DMS153 (cell line): ENCODE data around the gene MPZL3.
A peak's percentile ranks its signal among the peaks of the same experiment; 100 is the strongest.
"Not testable (repeated sequence)": the region's sequence is repeated elsewhere in the genome, so short reads cannot be mapped to it uniquely, and the experiment has no call there.

ENCODE experiments used
- DNase-seq: peaks from one replicate; lab custom pipeline; 2025; lab: John Stamatoyannopoulos, UW

Gene MPZL3

GRCh38 chr11:118212131-118212725 is 39.9 kb downstream of the MPZL3 start:
- DNase-seq, result no peak

DNA sequence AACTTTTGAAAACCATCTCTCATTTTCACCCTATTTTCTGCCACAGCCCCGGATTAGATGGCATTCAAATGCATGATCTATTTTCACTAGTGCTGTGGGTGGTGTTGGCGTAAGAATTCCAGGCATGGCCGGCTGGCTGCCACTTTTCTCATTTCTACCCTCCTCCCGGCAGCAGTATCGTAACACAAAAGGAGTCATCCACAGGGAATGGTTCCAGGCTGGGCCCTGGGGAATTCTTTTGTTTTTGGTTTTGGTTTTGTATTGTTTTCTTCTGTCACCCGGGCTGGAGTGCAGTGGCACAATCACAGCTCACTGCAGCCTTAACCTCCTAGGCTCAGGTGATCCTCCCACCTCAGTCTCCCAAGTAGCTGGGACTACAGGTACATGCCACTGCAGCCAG is 41.2 kb downstream of the MPZL3 start:
- no peak for DNase-seq

DNA sequence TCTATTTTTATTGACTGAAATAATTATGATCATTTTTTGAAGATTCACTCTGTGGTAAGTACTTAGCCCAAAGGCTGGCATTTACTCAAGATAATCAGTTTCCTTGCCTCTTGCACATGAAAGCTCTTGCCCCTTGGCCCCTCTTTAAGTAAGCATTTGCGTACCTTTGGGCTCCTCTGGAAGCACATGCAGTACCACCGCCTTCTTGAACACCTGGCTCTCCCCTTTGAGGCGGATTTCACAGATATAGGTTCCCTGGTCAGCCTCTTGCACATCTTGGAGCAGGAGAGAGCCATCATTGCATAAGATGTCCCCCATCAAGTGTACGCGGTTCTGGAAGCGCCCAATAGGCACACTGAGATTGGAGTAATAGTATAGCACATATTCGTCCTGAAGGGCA is 41.8 kb downstream of the MPZL3 start:
- DNase-seq, result no peak

- no peak for DNase-seq
Observed at GRCh38 chr11:118209033-118209432, 43.1 kb downstream of the MPZL3 start.

DNA sequence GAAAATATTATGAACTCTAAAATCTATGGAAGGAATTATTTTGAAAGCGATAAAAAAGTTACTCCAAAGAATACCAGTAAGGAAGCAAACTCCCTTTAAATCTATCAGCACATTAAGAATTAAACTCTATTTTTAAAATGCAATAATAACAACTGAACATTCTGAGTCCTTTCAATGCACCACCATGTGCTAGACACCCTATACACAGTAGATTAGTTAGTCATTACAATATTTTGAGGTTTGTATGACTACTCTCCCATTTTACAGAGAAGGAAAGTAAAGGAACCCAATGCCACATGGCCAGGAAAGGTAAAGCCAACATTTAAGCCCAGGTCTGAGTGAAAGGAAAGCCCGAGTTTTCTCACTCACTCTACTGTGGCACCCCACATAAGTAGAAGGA is 45.1 kb downstream of the MPZL3 start:
- no peak for DNase-seq

GRCh38 chr11:118206391-118207031 is 45.7 kb downstream of the MPZL3 start:
- DNase-seq, result no peak

- DNase-seq, result no peak
Observed at GRCh38 chr11:118205606-118206378, 46.4 kb downstream of the MPZL3 start.

GRCh38 chr11:118202599-118203422 is 49.4 kb downstream of the MPZL3 start:
- no peak for DNase-seq

DNA sequence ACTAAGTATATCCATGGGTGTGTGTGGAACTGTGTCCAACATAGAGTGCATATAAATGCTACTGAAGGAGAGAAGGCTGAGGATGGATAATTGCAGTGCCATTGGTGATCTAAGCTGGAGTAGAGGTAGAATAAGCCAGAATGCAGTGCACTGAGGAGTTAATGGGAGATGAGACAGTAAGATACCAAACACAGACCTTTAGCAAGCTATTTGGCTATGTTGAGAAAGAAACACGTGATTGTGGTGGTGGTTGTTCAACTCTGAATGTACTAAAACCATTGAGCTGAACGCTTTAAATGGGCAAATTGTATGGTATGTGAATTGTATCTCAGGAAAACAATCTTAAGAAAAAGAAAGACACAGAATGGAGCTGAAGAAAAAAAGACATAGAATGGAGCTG is 50.2 kb downstream of the MPZL3 start:
- no peak for DNase-seq

GRCh38 chr11:118200901-118201680 is 51.1 kb downstream of the MPZL3 start:
- DNase-seq, result no peak

DNA sequence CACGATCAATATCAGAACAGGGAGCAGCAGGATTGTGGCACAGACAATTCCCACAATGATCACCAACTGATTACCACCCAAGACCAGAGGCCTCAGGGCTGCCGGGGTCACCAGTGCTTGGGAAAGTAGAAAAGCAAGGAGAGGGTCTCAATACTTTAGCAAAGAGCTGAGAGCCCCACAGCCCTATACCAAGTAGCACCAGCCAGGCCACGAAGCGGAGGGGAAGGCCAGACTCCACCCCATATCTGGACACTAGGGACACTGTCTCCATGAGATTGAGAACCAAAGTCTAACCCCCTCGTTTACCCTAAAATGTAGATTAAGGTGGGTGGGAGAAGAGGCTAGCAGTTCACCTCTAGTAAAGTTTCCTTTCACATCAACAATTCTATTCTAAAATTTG is 51.7 kb downstream of the MPZL3 start:
- DNase-seq, result no peak

DNA sequence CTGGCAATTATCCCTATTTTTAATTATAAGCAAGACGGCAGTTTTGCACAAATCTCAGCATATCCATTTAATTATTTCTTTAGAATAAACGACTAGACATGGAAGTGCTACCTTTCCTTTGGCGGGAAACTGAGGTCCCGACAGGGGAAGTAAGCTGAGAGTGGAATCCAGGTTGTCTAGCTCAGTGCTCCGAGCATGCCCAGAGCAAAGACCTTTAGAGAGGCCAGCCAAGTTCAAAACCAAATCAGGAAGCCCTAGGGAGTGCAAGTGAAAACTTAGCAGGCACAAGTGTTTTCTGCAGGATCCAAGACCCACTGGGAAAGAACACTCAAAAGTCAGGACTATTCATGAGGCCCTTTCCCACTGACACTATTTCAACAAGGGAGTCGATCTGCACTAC is 53.0 kb downstream of the MPZL3 start:
- no peak for DNase-seq

DNA sequence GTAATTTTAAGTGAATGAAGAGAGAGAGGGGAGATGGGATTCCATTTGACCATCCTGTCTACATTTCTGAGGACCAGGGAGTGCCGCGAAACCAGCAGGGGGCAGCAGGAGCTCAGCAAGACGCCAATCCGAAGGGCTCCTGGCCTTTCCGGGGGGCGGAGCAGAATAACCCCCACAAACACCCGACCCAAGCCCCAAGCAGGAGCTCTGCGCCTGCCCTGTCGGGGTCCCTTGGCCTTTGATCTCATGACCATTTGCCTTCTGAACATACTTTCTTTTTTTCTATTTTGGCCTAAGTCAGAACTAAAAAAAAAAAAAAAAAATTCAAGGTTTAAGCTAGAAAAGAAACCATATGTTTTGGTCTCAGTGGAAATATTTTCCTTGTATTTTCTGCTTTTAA is 53.8 kb downstream of the MPZL3 start:
- no peak for DNase-seq

DNA sequence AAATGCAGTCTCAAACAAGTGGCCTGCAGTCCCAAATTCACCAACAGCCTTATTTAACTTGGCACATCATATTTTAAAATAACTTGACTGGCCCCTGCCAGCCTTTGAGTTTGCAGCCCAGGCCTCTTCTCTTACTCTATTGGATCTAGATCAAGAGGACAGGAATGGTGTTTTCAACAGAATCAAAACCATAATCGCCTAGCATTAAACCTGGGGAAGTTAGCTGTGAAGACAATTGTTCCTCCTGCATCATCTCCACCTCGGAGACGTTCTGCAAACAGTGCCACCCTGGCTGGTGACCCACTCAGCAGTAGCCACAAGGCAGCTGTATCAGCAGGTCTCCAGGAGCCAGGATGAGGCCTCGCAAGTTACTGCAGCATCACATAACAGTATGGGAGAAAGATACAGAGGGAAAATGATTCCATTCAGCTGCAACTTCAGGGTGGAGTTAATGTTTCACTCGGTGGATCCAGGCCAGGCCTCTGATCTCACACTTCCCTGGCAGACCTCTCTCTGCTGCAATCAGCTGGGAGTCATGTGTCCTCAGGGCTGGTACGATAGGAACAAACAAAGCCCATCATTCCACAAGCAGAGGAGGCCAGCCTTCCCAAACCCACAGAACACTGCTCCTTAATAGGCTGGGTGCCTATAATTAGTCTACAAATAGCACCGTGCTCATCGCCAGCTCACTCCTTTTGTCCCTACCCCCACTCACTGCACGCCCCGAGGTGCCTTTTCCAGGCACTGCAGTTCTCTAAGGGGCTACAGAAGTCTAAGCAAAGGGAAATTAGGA is 57.1 kb downstream of the MPZL3 start:
- DNase-seq, result peak; percentile 32

DNA sequence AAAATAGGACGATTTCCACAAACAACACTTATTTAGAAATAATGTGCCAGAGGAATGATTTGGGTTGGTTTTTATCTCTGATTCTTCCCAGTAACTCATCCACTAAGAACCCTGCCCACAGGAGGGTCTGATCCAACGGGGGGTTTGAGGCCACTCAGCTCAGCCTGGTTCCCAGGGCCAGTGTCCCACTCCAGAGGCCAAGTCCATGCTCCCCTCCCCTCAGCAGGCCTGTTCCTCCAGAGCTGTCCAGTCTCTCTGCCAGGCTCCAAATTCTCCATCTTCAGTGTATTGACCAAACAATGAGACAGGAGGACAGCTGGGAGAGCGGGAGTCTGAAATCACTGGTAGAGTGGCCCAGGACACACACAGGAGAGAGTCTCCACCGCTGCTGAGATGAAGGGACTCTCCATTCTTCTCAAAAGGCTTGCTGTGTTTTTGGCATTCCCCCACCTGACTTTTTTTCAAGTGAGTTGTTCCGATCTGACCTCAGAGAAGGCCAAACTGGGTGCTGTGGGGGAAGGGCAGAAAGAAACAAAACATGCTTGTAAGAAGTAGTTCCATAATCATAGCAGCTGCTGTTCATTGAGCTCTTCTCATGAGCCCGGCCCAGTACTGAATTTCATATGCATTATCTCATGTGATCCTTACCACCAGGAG is 58.1 kb downstream of the MPZL3 start:
- DNase-seq, result no peak

DNA sequence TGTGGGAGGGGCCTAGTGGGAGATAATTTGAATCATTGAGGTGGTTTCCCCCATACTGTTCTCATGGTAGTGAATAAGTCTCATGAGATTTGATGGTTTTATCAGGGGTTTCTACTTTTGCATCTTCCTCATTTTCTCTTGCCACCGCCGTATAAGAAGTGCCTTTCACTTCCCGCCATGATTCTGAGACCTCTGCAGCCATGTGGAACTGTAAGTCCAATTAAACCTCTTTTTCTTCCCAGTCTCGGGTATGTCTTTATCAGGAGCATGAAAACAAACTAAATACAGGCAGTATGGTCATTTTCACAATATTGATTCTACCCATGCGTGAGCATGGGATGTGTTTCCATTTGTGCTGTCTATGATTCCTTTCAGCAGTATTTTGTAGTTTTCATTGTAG is 59.3 kb downstream of the MPZL3 start:
- not testable (repeated sequence) for DNase-seq

- DNase-seq, result not testable (repeated sequence)
Observed at GRCh38 chr11:118190942-118191506, 61.1 kb downstream of the MPZL3 start.

DNA sequence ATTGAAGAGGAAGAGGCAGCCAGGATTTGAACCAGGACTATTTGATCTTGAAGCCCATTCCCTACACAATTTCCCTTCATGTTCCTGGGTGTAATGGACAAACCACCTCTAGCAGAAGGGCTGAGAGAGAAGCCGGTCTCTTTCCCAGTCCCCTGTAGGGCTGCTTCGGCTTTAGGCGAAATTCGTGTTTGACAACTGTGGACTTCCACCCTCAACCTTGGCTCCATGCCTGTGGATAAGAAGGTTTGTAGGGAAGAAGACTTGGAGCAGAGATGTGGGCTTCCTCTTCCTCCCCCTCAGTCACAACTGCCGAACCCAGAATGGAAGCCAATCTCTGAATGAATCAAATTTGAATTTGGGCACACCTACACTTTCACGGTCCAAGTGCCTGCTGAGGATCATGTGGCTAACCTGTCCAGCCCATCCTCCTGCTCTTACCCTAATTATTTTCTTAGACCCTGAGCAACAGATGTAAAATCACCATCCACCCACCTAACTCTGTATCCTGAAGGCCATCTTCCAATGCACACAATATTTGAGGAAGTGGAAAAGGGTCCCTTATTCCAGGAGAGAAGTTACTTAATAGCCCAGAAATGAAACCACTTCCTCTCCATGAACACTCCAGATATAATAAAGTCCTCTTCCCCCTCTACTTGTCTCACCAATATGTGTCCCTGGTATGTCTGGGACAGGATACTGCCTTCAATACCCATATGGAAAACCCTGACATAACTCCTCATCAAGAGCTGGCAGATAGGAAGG is 65.6 kb downstream of the MPZL3 start:
- no peak for DNase-seq
